ENCODE measurements around the gene SGF29. TPM values are rescaled to one million over a fixed set of nuclear protein-coding genes. Genes with fewer than 3 reads are reported as not detected.

SGF29 gene
- polyA plus RNA-seq, 2 of the 4 experiments (the other 2 are of a cell fraction): 3.3 to 19.3 TPM

DNA sequence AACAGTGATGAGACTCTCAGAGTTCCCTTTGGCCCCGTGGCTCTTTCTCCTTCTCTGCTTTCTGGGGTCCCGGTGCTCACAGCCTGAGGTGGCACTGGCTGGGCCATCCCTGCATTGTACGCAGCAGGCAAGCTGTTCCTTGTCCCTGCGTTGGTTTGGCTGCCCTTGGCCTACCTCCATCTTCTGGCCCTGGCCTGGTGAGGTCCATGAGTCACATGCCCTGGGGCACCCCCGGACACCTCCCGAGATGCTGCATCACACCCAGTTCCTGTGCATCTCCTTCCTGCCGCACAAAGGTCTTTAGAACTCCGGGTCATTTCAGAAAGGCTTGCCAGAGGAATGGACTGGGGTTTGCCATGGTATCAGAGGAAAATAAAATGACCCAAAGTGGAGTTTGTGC lies 33.7 kb downstream of the SGF29 start:
- Histone ChIP-seq H3K4me1 (peaks cover 25% of the 10 kb centered on the region), H3K4me2 (peak overlapping the region; percentile 33; the same call in 1 of the 3 replicates), H3K9me3 (no peaks in the 10 kb centered on the region), H3K27ac (peak overlapping the region; percentile 16 to 56; a peak in 4 of 6 replicates), H3K4me3 (no peak overlapping the region)
- FAIRE-seq: no peak
- CTCF ChIA-PET: interaction anchor here (1.4 to 1.6 kb wide), 3 partner anchors 16 to 33 kb away, joined by 3 to 4 read pairs (median 3); no protein-coding TSS in a partner anchor
- TF ChIP-seq FOSL2 (IDR thresholded peaks at IDR 0.05) (no peak), FOSL2 (CRISPR knock-in tag; IDR thresholded peaks at IDR 0.05) (peak; percentile 32; the same call in 1 of the 2 replicates), EHF (CRISPR knock-in tag; IDR thresholded peaks at IDR 0.05) (no peak), ZSCAN20 (CRISPR knock-in tag; IDR thresholded peaks at IDR 0.05) (no peak), RCOR1 (IDR thresholded peaks at IDR 0.05; ENCODE audit: low read depth, low read length) (no peak)
- TF ChIP-seq, protein P1, sequence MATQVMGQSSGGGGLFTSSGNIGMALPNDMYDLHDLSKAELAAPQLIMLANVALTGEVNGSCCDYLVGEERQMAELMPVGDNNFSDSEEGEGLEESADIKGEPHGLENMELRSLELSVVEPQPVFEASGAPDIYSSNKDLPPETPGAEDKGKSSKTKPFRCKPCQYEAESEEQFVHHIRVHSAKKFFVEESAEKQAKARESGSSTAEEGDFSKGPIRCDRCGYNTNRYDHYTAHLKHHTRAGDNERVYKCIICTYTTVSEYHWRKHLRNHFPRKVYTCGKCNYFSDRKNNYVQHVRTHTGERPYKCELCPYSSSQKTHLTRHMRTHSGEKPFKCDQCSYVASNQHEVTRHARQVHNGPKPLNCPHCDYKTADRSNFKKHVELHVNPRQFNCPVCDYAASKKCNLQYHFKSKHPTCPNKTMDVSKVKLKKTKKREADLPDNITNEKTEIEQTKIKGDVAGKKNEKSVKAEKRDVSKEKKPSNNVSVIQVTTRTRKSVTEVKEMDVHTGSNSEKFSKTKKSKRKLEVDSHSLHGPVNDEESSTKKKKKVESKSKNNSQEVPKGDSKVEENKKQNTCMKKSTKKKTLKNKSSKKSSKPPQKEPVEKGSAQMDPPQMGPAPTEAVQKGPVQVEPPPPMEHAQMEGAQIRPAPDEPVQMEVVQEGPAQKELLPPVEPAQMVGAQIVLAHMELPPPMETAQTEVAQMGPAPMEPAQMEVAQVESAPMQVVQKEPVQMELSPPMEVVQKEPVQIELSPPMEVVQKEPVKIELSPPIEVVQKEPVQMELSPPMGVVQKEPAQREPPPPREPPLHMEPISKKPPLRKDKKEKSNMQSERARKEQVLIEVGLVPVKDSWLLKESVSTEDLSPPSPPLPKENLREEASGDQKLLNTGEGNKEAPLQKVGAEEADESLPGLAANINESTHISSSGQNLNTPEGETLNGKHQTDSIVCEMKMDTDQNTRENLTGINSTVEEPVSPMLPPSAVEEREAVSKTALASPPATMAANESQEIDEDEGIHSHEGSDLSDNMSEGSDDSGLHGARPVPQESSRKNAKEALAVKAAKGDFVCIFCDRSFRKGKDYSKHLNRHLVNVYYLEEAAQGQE (IDR thresholded peaks at IDR 0.05): no peak
- peak; percentile 43 to 64; a peak in 4 of 6 replicates for ATAC-seq
- WGBS (ENCODE audit: missing lambda C conversion rate): 23% methylated on average over 8 of the region's 8 CpGs
- DNase-seq (ENCODE audit: low read depth in 1 of 2, low spot score in 1 of 2): peak; percentile 37 to 57
- POLR2A ChIA-PET: no interaction called here

DNA sequence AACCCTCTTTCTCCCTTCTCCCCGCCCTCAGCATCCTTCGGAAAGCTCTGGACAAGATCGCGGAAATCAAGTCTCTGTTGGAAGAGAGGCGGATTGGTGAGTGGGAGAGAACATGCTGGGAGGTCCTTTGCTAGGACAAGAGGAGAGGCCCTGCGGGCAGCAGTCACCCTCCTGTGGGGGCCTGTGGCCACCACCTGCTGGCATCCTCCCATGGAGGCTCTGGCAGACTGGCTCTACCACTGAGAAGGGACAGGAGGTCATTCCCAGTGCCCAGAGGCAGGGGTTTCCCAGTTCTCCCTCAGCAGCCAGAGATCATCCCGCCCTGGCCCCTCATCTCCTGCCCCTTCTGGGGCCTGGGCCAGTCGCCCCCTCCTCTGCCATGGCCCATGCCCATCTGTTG lies 35.3 kb downstream of the SGF29 start:
- DNase-seq (ENCODE audit: low read depth in 1 of 2, low spot score in 1 of 2): no peak
- no peak for FAIRE-seq
- CTCF ChIA-PET: no interaction called here
- no peaks in the 10 kb centered on the region for H3K9me3 ChIP-seq
- no peak overlapping the region for H3K4me2 ChIP-seq
- peaks cover 25% of the 10 kb centered on the region for H3K4me1 ChIP-seq
- ATAC-seq: no peak
- H3K4me3 ChIP-seq: no peak overlapping the region
- no peak for TF ChIP-seq RFX5 (IDR thresholded peaks at IDR 0.05)
- no peak for TF ChIP-seq NR3C1 (IDR thresholded peaks at IDR 0.05)
- TF ChIP-seq CBX2 (IDR thresholded peaks at IDR 0.05; ENCODE audit: borderline replicate concordance, low read depth): no peak
- no peak for TF ChIP-seq CBX8 (IDR thresholded peaks at IDR 0.05)
- TF ChIP-seq HOXB5 (CRISPR knock-in tag; IDR thresholded peaks at IDR 0.05): no peak
- TF ChIP-seq, protein P2, sequence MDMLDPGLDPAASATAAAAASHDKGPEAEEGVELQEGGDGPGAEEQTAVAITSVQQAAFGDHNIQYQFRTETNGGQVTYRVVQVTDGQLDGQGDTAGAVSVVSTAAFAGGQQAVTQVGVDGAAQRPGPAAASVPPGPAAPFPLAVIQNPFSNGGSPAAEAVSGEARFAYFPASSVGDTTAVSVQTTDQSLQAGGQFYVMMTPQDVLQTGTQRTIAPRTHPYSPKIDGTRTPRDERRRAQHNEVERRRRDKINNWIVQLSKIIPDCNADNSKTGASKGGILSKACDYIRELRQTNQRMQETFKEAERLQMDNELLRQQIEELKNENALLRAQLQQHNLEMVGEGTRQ (IDR thresholded peaks at IDR 0.05): no peak
- no peak for TF ChIP-seq EP300 (IDR thresholded peaks at IDR 0.05)
- no peak for TF ChIP-seq EHF (CRISPR knock-in tag; IDR thresholded peaks at IDR 0.05)
- no peak for TF ChIP-seq ZFP36 (IDR thresholded peaks at IDR 0.05; ENCODE audit: borderline replicate concordance, partially characterized antibody)
- TF ChIP-seq, protein P3, sequence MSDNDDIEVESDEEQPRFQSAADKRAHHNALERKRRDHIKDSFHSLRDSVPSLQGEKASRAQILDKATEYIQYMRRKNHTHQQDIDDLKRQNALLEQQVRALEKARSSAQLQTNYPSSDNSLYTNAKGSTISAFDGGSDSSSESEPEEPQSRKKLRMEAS (IDR thresholded peaks at IDR 0.05): no peak
- TF ChIP-seq HDAC2 (IDR thresholded peaks at IDR 0.05): no peak
- no peak for TF ChIP-seq CHD4 (IDR thresholded peaks at IDR 0.05; ENCODE audit: borderline replicate concordance)
- TF ChIP-seq, protein P4, sequence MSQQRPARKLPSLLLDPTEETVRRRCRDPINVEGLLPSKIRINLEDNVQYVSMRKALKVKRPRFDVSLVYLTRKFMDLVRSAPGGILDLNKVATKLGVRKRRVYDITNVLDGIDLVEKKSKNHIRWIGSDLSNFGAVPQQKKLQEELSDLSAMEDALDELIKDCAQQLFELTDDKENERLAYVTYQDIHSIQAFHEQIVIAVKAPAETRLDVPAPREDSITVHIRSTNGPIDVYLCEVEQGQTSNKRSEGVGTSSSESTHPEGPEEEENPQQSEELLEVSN (IDR thresholded peaks at IDR 0.05; ENCODE audit: borderline replicate concordance, low read depth): no peak
- no peak for TF ChIP-seq HOXB13 (CRISPR knock-in tag; IDR thresholded peaks at IDR 0.05; ENCODE audit: low read depth)
- no peak for TF ChIP-seq PBX3 (IDR thresholded peaks at IDR 0.05)
- no peak for TF ChIP-seq MYC (IDR thresholded peaks at IDR 0.05; ENCODE audit: borderline replicate concordance, low read length)
- no peak for TF ChIP-seq TFCP2L1 (CRISPR knock-in tag; IDR thresholded peaks at IDR 0.05)
- TF ChIP-seq JUN (IDR thresholded peaks at IDR 0.05): no peak
- no peak for TF ChIP-seq ESRRA (IDR thresholded peaks at IDR 0.05; ENCODE audit: borderline replicate concordance, low read length)
- no peak for TF ChIP-seq KDM5A (IDR thresholded peaks at IDR 0.05)
- WGBS (ENCODE audit: missing lambda C conversion rate): 85% methylated on average over 8 of the region's 8 CpGs
- no peak overlapping the region for H3K27ac ChIP-seq
- POLR2A ChIA-PET: no interaction called here

Measured in A549 (cell line).